GM18867 (cell line): ENCODE data around the gene TMEM234.

ENCODE experiments used
- ATAC-seq: cut with Tn5 transposase; IDR thresholded peaks from one replicate; pipeline ENCODE4 v1.9.1; 2021; ENCODE audit warnings: mild to moderate bottlenecking, moderate library complexity; ENCODE audit not compliant: unreplicated experiment

The TMEM234 gene

DNA sequence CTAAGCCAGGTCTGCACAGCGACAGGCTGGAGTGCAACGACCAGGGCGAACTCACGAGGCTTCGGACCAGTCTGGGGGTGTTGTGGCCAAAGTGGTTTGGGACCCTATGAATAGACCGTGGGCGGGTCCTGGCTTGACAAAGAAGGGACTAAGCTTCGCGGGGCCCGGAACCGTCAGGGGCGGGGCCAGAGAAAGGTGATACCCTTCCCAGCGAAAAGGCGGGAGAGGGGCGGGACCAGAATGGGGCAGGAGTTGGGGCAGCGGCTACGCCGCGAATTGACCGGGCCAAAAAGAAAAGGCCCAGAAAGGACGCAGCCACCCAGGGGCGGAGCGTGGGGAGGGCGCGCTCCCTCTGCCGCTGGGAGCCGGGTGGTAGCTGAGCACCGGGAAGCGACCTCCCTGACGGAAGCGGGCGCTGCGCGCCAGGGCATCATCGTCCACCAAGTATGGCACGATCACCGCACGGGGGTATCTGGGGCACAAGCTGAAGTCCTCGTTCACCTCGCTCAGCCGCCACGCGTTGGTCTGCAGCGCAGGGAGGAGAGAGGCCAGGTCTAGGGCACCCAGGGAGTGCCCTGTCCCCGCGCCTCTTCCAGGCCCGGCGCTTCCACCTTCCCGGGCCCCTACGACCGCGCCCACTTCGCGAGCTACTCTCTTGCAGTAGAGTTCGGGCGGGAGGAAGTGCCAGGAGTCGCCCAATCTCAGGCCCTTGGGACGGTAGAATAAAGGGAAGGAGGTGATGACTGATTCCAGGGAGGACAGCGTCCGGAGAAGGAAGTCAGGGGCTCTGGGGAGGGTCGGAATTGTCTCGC lies 18.2 kb upstream of the TMEM234 start:
- no peak for ATAC-seq

DNA sequence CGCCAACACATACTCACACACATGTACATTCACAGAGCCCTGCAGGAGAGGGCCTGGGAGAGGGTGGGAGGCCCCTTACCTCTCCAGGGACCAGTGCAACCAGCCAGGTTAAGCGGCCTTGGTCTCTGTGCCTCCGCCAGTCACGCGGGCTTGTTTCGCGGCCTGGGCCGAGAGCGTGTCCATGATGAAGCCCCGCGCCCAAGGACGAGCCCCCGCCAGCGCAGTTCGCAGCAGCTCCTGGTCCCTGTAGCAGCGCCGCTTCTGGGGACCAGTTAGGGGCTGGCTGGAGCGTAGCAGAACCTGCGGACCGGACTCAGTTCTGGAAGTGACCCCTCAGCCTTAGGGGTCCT lies 17.6 kb upstream of the TMEM234 start:
- no peak for ATAC-seq

DNA sequence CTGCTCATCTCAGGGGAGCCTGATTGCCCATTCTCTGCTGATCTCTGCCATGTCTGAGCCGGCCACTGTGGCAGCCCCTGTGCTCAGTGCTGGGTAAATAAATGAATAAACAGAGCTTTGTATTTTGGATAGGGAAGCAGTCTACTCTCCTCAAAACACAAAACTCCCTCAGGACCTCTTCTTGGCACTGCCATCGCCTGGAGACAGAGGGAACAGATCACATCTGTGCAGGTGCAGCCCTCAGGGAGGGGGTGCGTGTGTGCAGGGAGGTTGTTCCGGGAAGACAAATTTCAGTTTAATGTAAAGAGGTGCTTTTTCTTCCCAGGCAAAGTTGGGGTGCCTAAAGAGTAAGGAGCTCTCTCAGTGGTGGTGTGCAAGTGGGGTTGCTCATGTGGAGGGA lies 17.2 kb upstream of the TMEM234 start:
- ATAC-seq: no peak

DNA sequence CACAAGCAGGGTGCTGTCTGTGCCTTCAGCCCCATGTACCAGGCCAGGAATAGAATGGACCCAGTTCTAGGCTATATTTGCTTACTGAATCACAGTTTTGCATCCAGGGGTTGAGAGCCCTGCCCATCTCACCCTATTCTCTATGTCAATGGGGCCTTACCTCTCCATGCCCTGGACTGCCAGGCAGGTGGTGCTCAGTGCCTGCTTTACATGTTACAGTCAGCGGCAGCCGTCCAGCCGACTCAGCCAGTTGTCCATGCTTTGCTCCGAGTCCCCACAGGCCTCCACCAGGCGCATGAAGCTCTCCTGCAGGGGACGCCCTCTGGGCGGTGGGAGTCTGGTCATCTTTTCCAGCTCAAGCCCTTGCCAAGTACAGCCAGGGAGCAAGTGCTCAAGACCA lies 12.6 kb upstream of the TMEM234 start:
- ATAC-seq: no peak

- no peak for ATAC-seq
Measured at GRCh38 chr1:32232558-32233304, 10.6 kb upstream of the TMEM234 start.

- no peak for ATAC-seq
Measured at GRCh38 chr1:32231843-32232432, 9.8 kb upstream of the TMEM234 start.

- no peak for ATAC-seq
Measured at GRCh38 chr1:32228771-32229170, 6.6 kb upstream of the TMEM234 start.

GRCh38 chr1:32224285-32224684 lies 2.1 kb upstream of the TMEM234 start:
- no peak for ATAC-seq

- no peak for ATAC-seq
Measured at GRCh38 chr1:32223683-32224082, 1.5 kb upstream of the TMEM234 start.

GRCh38 chr1:32221581-32221979 lies 573 bp downstream of the TMEM234 start:
- ATAC-seq: no peak

- no peak for ATAC-seq
Measured at GRCh38 chr1:32220746-32221580, 1.2 kb downstream of the TMEM234 start.

- ATAC-seq: no peak
Measured at GRCh38 chr1:32219022-32219421, 3.1 kb downstream of the TMEM234 start.

GRCh38 chr1:32216566-32216965 lies 5.6 kb downstream of the TMEM234 start:
- ATAC-seq: no peak

- no peak for ATAC-seq
Measured at GRCh38 chr1:32215629-32216480, 6.3 kb downstream of the TMEM234 start.

- ATAC-seq: no peak
Measured at GRCh38 chr1:32208891-32209328, 13.2 kb downstream of the TMEM234 start, which contains the start of gene DCDC2B. Gene DCDC2B (plus strand): TSS chr1:32209089. CDS start chr1:32209094, 5 bp downstream.

DNA sequence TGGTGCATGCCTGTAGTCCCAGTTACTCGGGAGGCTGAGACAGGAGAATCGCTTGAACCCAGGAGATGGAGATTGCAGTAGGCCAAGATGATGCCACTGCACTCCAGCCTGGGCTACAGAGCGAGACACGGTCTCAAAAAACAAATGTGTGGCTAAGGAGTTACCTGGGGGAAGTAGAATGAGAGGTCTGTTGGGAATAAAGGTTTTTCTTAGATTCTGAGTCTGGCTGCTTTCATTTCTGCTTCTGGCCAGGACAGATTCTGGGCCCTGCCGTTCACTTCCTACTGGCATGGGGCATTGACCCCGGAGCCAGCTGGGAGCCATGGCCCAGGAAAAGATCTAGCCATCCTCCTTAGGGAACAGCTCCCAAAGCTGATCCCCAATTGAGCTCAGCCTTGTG lies 13.7 kb downstream of the TMEM234 start:
- ATAC-seq: no peak

- ATAC-seq: peak; percentile 53
Measured at GRCh38 chr1:32205401-32206370, 16.5 kb downstream of the TMEM234 start, which contains the start of gene IQCC. Gene IQCC (plus strand): TSS chr1:32205671. CDS start chr1:32205682, 11 bp downstream.

GRCh38 chr1:32204943-32205361 lies 17.2 kb downstream of the TMEM234 start:
- ATAC-seq: no peak
